ENCODE data around the gene JADE2. TPM values are rescaled to one million over a fixed set of nuclear protein-coding genes. Genes with fewer than 3 reads are reported as not detected.
A peak's percentile ranks its signal among the peaks of the same experiment; 100 is the strongest.

Gene JADE2
- total RNA-seq, 1 donor from 2014 or later = 21.6 TPM

DNA sequence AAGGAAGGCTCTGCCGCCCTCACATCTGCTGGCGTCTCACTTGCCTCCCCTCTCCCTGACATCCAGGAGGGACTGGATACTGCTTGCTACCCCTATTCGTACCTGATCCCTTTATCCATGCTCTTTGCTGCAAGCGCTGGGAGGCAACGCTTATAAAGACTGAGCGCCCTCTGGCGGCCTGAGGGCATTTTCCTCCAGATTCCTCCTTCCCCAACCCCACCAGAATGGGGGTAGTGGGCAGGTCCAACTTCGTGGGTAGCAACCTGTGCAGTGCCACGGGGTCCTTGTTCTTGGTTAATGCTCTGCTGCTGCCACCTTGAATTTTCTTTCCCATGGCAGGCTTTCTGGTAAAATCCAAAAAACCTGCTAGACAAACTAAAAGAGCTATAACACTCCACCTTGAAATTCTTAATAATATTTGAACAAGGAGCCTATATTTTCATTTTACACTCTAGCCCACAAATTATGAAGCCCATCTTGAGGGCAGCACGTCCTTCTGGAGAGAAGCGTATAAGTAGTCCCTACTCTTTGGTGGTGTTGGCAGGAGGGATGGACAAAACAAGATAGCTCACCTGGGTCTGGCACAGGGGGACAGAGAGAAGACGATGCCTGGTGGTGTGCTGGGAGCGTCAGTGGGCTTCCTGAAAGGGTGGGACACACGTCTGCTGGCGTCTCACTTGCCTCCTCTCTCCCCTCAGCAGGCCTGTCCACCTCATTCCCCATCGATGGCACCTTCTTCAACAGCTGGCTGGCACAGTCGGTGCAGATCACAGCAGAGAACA is 52.5 kb downstream of the JADE2 start:
- DNase-seq (ENCODE audit: low read depth) = no peak
- TF ChIP-seq, protein P1, sequence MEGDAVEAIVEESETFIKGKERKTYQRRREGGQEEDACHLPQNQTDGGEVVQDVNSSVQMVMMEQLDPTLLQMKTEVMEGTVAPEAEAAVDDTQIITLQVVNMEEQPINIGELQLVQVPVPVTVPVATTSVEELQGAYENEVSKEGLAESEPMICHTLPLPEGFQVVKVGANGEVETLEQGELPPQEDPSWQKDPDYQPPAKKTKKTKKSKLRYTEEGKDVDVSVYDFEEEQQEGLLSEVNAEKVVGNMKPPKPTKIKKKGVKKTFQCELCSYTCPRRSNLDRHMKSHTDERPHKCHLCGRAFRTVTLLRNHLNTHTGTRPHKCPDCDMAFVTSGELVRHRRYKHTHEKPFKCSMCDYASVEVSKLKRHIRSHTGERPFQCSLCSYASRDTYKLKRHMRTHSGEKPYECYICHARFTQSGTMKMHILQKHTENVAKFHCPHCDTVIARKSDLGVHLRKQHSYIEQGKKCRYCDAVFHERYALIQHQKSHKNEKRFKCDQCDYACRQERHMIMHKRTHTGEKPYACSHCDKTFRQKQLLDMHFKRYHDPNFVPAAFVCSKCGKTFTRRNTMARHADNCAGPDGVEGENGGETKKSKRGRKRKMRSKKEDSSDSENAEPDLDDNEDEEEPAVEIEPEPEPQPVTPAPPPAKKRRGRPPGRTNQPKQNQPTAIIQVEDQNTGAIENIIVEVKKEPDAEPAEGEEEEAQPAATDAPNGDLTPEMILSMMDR (conservative IDR thresholded peaks at IDR 0.05; ENCODE audit: low read depth, low read length) = peak; percentile 90

DNA sequence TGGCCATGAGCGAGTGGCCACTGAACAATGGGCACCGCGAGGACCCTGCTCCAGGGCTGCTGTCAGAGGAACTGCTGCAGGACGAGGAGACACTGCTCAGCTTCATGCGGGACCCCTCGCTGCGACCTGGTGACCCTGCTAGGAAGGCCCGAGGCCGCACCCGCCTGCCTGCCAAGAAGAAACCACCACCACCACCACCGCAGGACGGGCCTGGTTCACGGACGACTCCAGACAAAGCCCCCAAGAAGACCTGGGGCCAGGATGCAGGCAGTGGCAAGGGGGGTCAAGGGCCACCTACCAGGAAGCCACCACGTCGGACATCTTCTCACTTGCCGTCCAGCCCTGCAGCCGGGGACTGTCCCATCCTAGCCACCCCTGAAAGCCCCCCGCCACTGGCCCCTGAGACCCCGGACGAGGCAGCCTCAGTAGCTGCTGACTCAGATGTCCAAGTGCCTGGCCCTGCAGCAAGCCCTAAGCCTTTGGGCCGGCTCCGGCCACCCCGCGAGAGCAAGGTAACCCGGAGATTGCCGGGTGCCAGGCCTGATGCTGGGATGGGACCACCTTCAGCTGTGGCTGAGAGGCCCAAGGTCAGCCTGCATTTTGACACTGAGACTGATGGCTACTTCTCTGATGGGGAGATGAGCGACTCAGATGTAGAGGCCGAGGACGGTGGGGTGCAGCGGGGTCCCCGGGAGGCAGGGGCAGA is 53.3 kb downstream of the JADE2 start:
- no peak overlapping the region for H3K4me3 ChIP-seq (ENCODE audit: low read depth, low read length)
- TF ChIP-seq, protein P1 (conservative IDR thresholded peaks at IDR 0.05; ENCODE audit: low read depth, low read length) = no peak
- no peak for DNase-seq (ENCODE audit: low read depth)

More for the DNA sequence above, 52.5 kb downstream of the JADE2 start:
- H3K4me3 ChIP-seq (ENCODE audit: low read depth, low read length) = no peak overlapping the region

DNA sequence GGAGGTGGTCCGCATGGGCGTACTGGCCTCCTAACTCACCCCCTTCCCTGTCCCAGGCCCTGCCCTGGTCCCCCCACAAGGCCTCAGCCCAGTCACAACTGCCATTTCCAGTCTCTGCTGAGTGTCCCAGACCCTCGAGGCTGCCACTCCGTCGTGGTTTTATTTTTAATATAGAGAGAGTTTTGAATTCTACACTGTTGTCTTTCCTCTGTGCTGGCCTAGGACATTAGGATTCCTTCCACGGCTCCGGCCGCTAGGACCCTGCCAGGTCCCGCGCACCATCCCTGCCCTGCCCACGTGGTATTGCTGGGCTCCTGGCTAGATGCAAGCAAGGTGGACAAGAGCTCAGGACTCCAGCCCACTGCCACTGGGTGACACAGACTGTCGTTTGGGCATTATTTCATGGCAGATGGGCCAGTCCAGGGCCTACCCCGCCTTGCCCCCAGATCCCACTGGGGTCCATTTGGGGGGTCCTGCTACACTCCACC is 53.9 kb downstream of the JADE2 start:
- H3K4me3 ChIP-seq (ENCODE audit: low read depth, low read length) = no peak overlapping the region
- DNase-seq (ENCODE audit: low read depth) = no peak
- TF ChIP-seq, protein P1 (conservative IDR thresholded peaks at IDR 0.05; ENCODE audit: low read depth, low read length) = no peak

DNA sequence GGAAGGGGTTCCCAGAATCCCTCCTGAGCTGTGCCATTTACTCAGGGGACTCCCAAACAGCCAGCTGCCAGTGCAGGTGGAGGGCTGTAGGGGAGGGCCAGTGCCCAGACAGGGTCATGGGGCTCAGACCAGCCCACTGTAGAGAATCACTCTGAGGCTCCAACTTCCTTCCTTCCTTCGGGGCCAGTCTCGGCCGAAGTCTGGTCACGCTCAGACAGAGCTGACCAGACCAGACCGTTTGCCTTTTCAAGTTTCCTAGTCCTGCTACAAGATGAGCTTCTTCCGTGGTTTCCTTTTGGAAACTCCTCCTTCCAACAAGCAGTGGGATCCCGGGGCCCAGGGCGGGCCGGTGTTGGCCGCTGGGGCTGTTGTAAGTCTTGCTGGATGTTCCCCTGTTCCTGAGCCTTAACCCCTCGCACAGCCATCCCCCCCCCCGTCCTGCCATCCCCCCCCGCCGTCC is 54.6 kb downstream of the JADE2 start:
- TF ChIP-seq, protein P1 (conservative IDR thresholded peaks at IDR 0.05; ENCODE audit: low read depth, low read length) = no peak
- DNase-seq (ENCODE audit: low read depth) = no peak
- H3K4me3 ChIP-seq (ENCODE audit: low read depth, low read length) = no peak overlapping the region

DNA sequence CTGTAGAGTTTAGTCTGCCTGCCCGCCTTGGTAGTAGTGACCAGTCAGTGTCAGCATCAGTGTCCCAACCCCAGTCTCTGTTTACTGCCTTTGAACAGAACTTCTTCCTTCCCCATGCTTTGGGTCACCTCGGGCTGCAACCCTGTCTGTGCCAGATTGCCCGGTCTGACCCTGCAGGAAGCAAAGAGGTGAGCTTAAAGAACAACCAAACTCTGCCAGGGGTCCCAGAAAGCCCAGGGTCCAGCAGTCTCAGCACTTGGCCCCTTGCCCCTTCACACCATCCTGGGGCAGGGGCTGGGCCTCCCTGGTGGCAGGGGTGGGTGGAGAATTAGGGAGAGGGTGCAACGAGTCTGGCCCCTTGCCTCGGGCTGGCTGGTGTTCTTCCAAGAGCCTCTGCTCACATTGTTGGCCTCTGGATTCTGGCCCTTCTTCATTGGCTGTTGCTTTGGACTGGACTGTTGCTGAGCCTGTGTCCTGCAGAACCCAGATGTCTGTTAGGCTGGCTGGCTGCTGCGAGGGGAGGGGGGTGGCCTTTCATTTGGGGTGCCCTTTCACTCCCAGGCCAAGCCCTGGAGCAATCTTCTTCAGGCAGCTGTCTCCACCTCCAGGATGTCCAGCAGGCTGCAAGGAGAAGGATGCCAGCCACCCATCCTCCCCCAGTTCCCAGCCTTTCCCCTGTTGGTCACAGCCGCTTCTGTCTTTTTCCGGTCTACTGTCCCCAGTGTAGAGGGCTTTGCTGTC is 55.9 kb downstream of the JADE2 start:
- no peak overlapping the region for H3K4me3 ChIP-seq (ENCODE audit: low read depth, low read length)
- no peak for DNase-seq (ENCODE audit: low read depth)

DNA sequence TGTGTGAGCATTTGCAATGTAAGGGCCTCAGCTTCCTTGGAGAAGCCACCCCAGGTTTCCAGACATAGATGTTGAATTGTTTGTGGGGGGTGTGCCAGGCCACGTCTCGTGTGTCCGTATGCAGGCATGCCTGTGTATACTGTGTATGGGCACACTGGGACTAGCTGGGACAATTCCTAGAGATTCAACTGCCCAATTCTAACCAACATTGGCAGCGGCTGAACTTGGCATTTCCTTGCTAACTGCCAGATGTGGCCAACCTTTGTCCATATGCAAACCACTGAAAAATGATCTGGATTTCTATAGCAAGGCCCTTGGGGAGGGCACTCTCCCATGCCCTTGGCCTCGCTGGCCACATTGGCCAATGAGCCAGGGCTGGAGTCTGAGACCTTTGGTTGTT is 56.8 kb downstream of the JADE2 start:
- no peak overlapping the region for H3K4me3 ChIP-seq (ENCODE audit: low read depth, low read length)
- TF ChIP-seq, protein P1 (conservative IDR thresholded peaks at IDR 0.05; ENCODE audit: low read depth, low read length) = no peak
- no peak for DNase-seq (ENCODE audit: low read depth)

More for the DNA sequence above, 55.9 kb downstream of the JADE2 start:
- TF ChIP-seq, protein P1 (conservative IDR thresholded peaks at IDR 0.05; ENCODE audit: low read depth, low read length) = no peak
